NCI-H2107 (cell line): Measurements from ENCODE around the gene RNGTT.

Experiments used
- DNase-seq: peaks from one replicate; lab custom pipeline; 2025; lab: John Stamatoyannopoulos, UW

The RNGTT gene

GRCh38 chr6:88651400-88651799, 312.0 kb downstream of the RNGTT start:
- no peak for DNase-seq

- DNase-seq = no peak
Measured at GRCh38 chr6:88650979-88651378, 312.4 kb downstream of the RNGTT start.

GRCh38 chr6:88650029-88650619, 313.3 kb downstream of the RNGTT start:
- no peak for DNase-seq

- no peak for DNase-seq
Measured at GRCh38 chr6:88641178-88641903, 322.1 kb downstream of the RNGTT start.

GRCh38 chr6:88637761-88638545, 325.5 kb downstream of the RNGTT start:
- DNase-seq = no peak

- no peak for DNase-seq
Measured at GRCh38 chr6:88636871-88637270, 326.5 kb downstream of the RNGTT start.

GRCh38 chr6:88633782-88634181, 329.6 kb downstream of the RNGTT start:
- DNase-seq = no peak

- DNase-seq = no peak
Measured at GRCh38 chr6:88631830-88632229, 331.6 kb downstream of the RNGTT start.

GRCh38 chr6:88629838-88630494, 333.5 kb downstream of the RNGTT start:
- DNase-seq = no peak

- no peak for DNase-seq
Measured at GRCh38 chr6:88626460-88626859, 337.0 kb downstream of the RNGTT start.

GRCh38 chr6:88623531-88623930, 339.9 kb downstream of the RNGTT start:
- no peak for DNase-seq

- no peak for DNase-seq
Measured at GRCh38 chr6:88619951-88620350, 343.5 kb downstream of the RNGTT start.

- no peak for DNase-seq
Measured at GRCh38 chr6:88616380-88616779, 347.0 kb downstream of the RNGTT start.

GRCh38 chr6:88614316-88614877, 349.0 kb downstream of the RNGTT start:
- no peak for DNase-seq

GRCh38 chr6:88612631-88613030, 350.8 kb downstream of the RNGTT start:
- DNase-seq = no peak

GRCh38 chr6:88611721-88612120, 351.7 kb downstream of the RNGTT start:
- no peak for DNase-seq

GRCh38 chr6:88609983-88610382, 353.4 kb downstream of the RNGTT start:
- no peak for DNase-seq

GRCh38 chr6:88605271-88605670, 358.1 kb downstream of the RNGTT start:
- DNase-seq = no peak

GRCh38 chr6:88599571-88599970, 363.8 kb downstream of the RNGTT start:
- no peak for DNase-seq

- no peak for DNase-seq
Measured at GRCh38 chr6:88596801-88597200, 366.6 kb downstream of the RNGTT start.

GRCh38 chr6:88588938-88589337, 374.5 kb downstream of the RNGTT start:
- DNase-seq = no peak

GRCh38 chr6:88587150-88587520, 376.3 kb downstream of the RNGTT start:
- DNase-seq = no peak
